Measurements from ENCODE around the gene FXYD4.

GRCh38 chr10:43354330-43354635, 17.2 kb upstream of the FXYD4 start:
- TF ChIP-seq EZH2phosphoT487 (IDR thresholded peaks at IDR 0.05; ENCODE audit: borderline replicate concordance, low read length) (no peak), CTCF (conservative IDR thresholded peaks at IDR 0.05; ENCODE audit: low read depth, low read length) (no peak)
